Left lung (tissue), 14 donors: ENCODE data around the gene SKAP2. TPM values are rescaled to one million over a fixed set of nuclear protein-coding genes. Genes with fewer than 3 reads are reported as not detected.

Experiments used
- ATAC-seq: fragments of 200-7000 bp; cut with Tn5 transposase; one replicate; pipeline ENCODE4 v1.9.1; 2020; ENCODE audit warnings: moderate library complexity
- DNase-seq, 4 donors: peaks; one replicate each; pipeline ENCODE4 v3.0.0-alpha.2; 2013 to 2020
- H3K27ac ChIP-seq, 2 donors: fragments of 200-600 bp; sonication (generic) in 1 of 2; one replicate each; pipeline versions ENCODE4 v1.5.0 to v1.8.0; 2020 to 2021
- H3K27me3 ChIP-seq, 2 donors: fragments of 200-600 bp; sonication (generic) in 1 of 2; one replicate each; pipeline versions ENCODE4 v1.5.0 to v1.8.0; 2020 to 2021
- H3K36me3 ChIP-seq, 2 donors: fragments of 200-600 bp; sonication (generic) in 1 of 2; one replicate each; pipeline versions ENCODE4 v1.5.0 to v1.8.0; 2020 to 2021
- H3K4me1 ChIP-seq, 2 donors: fragments of 200-600 bp; one replicate each; pipeline ENCODE4 v1.8.0; 2021
- H3K4me3 ChIP-seq, 2 donors: fragments of 200-600 bp; sonication (generic) in 1 of 2; one replicate each; pipeline versions ENCODE4 v1.5.0 to v1.8.0; 2020 to 2021; ENCODE audit warnings: mild to moderate bottlenecking in 1 of 2
- H3K9me3 ChIP-seq, 2 donors: fragments of 200-600 bp; sonication (generic) in 1 of 2; one replicate each; pipeline versions ENCODE4 v1.5.0 to v1.8.0; 2020 to 2021
- intact Hi-C, 2 donors: fragments of 100-400 bp; cut with DNase I; formaldehyde crosslinking; loops; one replicate each; pipeline versions ENCODE4 v1.11.2 to v1.14.2; 2022
- long read RNA-seq, 12 donors: library from polyadenylated mRNA in 2 of 12; unstranded in 2 of 12; transcript quantifications; one replicate each; pipeline ENCODE4 v2.0.0 and lab custom pipeline, GENCODE V29; 2019 to 2026
- polyA plus RNA-seq, 6 donors: library from polyadenylated mRNA; unstranded; fragments of 120-200 nt; gene quantifications; one replicate each; pipeline ENCODE4 v1.2.1, GENCODE V29; 2013; ENCODE audit not compliant: insufficient read length in 6 of 6
- total RNA-seq, 2 donors: library from RNA; stranded (reverse); fragmentation: NEBNext Ultra II Directional; extraction: Animal tissue kit (Norgen Biotek cat#: 25700); gene quantifications; one replicate each; pipeline ENCODE4 v1.2.1, GENCODE V29; 2021
- TF ChIP-seq, protein P1 (sequence below), 2 donors: fragments of 200-600 bp; sonication (generic) in 1 of 2; IDR thresholded peaks; one replicate each; pipeline versions ENCODE4 v1.5.0 to v1.8.0; 2021; ENCODE audit warnings: antibody characterized with exemption in 2 of 2
- donor health status: DM: no; HTN: yes; CAD: no.
- donor health status: DM: no; HTN: no; CAD: no.

The SKAP2 gene, protein sequence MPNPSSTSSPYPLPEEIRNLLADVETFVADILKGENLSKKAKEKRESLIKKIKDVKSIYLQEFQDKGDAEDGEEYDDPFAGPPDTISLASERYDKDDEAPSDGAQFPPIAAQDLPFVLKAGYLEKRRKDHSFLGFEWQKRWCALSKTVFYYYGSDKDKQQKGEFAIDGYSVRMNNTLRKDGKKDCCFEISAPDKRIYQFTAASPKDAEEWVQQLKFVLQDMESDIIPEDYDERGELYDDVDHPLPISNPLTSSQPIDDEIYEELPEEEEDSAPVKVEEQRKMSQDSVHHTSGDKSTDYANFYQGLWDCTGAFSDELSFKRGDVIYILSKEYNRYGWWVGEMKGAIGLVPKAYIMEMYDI
- total RNA-seq (10 to 100 TPM; 48.9 to 61.0 TPM), polyA plus RNA-seq (10 to 100 TPM; 43.5 to 53.4 (median 45.3) TPM)
- long read RNA-seq, donor 1, transcript SKAP2-201 (13 exons, 3,998 nt) = major isoform, 13 of 44 reads
- long read RNA-seq, donor 1, partial matches to known transcripts = 31 of 44 reads
- long read RNA-seq, donor 1, other reads (novel, unspliced or antisense) = 0 of 44 reads
- long read RNA-seq, donor 2, partial matches to known transcripts = 10 of 13 reads
- long read RNA-seq, donor 2, other reads (novel, unspliced or antisense) = 0 of 13 reads
- long read RNA-seq, donor 3, partial matches to known transcripts = 8 of 12 reads
- long read RNA-seq, donor 3, other reads (novel, unspliced or antisense) = 0 of 12 reads
- long read RNA-seq, donor 4, transcript SKAP2-201 (13 exons, 3,998 nt) = major isoform, 19 of 23 reads
- long read RNA-seq, donor 4, partial matches to known transcripts = 2 of 23 reads
- long read RNA-seq, donor 4, other reads (novel, unspliced or antisense) = 2 of 23 reads
- long read RNA-seq, donor 5, transcript SKAP2-201 (13 exons, 3,998 nt) = major isoform, 10 of 10 reads
- long read RNA-seq, donor 5, partial matches to known transcripts = 0 of 10 reads
- long read RNA-seq, donor 5, other reads (novel, unspliced or antisense) = 0 of 10 reads
- long read RNA-seq, donor 6, transcript SKAP2-201 (13 exons, 3,998 nt) = major isoform, 6 of 6 reads
- long read RNA-seq, donor 6, partial matches to known transcripts = 0 of 6 reads
- long read RNA-seq, donor 6, other reads (novel, unspliced or antisense) = 0 of 6 reads
- long read RNA-seq, donor 7, partial matches to known transcripts = 0 of 3 reads
- long read RNA-seq, donor 7, other reads (novel, unspliced or antisense) = 0 of 3 reads
- long read RNA-seq, donor 8, transcript SKAP2-201 (13 exons, 3,998 nt) = major isoform, 6 of 20 reads
- long read RNA-seq, donor 8, partial matches to known transcripts = 12 of 20 reads
- long read RNA-seq, donor 8, other reads (novel, unspliced or antisense) = 0 of 20 reads
- long read RNA-seq, donor 9 = 0 reads
- long read RNA-seq, donor 10, transcript SKAP2-201 (13 exons, 3,998 nt) = major isoform, 9 of 12 reads
- long read RNA-seq, donor 10, partial matches to known transcripts = 0 of 12 reads
- long read RNA-seq, donor 10, other reads (novel, unspliced or antisense) = 3 of 12 reads
- long read RNA-seq, donor 11, transcript SKAP2-201 (13 exons, 3,998 nt) = major isoform, 18 of 27 reads
- long read RNA-seq, donor 11, partial matches to known transcripts = 9 of 27 reads
- long read RNA-seq, donor 11, other reads (novel, unspliced or antisense) = 0 of 27 reads
- long read RNA-seq, donor 12, transcript SKAP2-201 (13 exons, 3,998 nt) = major isoform, 5 of 36 reads
- long read RNA-seq, donor 12, partial matches to known transcripts = 31 of 36 reads
- long read RNA-seq, donor 12, other reads (novel, unspliced or antisense) = 0 of 36 reads

DNA sequence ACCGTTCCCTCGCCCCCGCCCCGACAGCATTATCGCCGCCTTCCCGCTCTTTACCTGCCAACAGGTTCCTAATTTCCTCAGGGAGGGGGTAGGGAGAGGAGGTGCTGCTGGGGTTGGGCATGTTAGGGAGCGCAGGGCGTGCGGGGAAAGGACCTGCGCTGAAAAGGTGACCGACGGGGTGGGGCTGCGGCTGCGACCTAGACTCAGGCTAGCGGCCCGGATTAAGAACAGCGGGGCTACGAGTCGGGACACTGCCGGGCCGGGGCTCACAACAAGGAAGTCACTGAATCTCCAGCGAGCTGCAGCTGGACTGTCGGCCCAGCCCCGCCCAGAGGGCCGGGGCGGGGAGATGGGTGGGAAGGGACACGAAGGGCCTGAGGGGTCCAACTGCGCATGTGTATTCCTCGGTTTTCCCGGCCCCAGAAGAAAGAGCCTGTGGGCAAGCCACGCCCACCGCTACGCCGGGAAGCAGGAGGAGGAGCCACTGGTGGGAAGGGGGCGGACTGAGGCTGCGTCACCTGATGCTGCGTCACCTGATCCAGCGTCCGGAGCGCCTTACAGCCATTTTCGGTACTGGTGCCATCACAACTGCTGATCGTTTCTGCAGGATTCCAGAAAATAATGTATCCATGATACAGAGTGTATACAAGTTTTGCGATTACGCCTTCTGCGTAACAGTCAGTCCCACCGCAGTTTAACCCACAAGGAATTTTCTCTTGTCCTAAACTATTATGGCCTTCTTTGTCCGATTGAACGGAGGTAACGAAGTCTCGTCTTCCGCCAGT is at the start of gene SKAP2:
SKAP2 (minus strand) TSS at position 282 of the 785 bp plus-strand sequence; CDS start at position 121, 161 bp downstream.
- H3K4me3 ChIP-seq = peak within 1 kb of the TSS; percentile 71 to 74
- ATAC-seq = peak; percentile 99
- no peaks in the 10 kb centered on the region for H3K27me3 ChIP-seq
- H3K4me1 ChIP-seq = peaks cover 14 to 39% of the 10 kb centered on the region in 2 donors
- no peaks in the 10 kb centered on the region for H3K9me3 ChIP-seq
- TF ChIP-seq, protein P1, sequence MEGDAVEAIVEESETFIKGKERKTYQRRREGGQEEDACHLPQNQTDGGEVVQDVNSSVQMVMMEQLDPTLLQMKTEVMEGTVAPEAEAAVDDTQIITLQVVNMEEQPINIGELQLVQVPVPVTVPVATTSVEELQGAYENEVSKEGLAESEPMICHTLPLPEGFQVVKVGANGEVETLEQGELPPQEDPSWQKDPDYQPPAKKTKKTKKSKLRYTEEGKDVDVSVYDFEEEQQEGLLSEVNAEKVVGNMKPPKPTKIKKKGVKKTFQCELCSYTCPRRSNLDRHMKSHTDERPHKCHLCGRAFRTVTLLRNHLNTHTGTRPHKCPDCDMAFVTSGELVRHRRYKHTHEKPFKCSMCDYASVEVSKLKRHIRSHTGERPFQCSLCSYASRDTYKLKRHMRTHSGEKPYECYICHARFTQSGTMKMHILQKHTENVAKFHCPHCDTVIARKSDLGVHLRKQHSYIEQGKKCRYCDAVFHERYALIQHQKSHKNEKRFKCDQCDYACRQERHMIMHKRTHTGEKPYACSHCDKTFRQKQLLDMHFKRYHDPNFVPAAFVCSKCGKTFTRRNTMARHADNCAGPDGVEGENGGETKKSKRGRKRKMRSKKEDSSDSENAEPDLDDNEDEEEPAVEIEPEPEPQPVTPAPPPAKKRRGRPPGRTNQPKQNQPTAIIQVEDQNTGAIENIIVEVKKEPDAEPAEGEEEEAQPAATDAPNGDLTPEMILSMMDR (IDR thresholded peaks at IDR 0.05) = no peak
- H3K36me3 ChIP-seq = no peaks in the 10 kb centered on the region
- peak; percentile 99 to 100 (median 100) for DNase-seq
- intact Hi-C loops = no loop called here
- H3K27ac ChIP-seq = peak within 1 kb of the TSS; percentile 97 to 99

DNA sequence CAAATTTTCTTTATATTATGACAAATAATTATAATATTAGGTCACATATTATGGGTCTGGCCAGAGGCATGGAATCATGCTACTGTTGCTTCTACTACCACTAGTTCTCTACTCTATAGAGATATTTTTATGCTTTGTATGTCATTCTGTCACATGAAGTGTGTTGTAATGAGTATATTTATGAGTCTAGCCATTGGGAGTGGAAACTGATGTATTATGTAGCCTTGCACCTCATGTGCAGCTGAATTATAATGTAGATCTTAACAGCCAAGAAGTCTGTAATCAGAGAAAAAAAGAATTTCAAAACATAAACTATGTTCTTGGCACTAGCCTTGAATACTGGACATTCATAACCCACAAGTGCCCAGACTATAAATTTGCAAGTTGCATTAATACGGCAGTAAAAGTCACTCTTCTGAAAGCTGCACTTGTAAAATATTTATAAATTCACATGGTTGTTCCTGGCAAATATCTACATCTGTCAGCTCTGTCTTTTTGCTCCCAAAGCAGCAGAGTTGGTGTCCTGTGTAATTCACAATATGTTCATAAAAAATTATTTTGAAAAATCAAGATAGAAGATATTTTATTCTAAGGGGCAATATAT is 48.6 kb upstream of the SKAP2 start:
- H3K36me3 ChIP-seq = no peaks in the 10 kb centered on the region
- intact Hi-C loops = no loop called here
- H3K4me1 ChIP-seq = peaks cover 0 to 8% of the 10 kb centered on the region in 2 donors
- H3K27ac ChIP-seq = peak overlapping the region in 1 of 2 donors; percentile 67
- H3K9me3 ChIP-seq = no peaks in the 10 kb centered on the region
- DNase-seq (peak in 2 of 4 donors; percentile 68 to 71), ATAC-seq (no peak)
- H3K4me3 ChIP-seq = no peak overlapping the region
- no peaks in the 10 kb centered on the region for H3K27me3 ChIP-seq
- TF ChIP-seq, protein P1 (IDR thresholded peaks at IDR 0.05) = no peak

DNA sequence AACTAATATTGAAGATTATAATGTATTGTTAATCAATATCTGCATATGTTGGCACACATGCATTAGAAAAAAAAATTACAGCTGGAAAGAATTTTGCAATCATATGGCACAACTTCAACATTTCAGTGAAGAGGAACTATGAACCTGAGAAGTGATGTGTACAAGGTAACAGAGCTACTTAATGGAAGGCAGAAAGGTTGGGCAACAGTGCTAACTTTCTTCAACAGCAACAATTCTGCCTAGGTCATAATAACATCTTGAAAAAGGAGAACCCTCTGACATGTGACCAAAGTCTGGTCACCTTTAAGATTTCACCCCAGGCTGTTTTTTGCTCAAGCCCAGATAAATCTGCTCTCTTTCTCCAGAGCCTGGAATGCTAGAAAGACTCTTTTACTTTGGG is 47.9 kb upstream of the SKAP2 start:
- TF ChIP-seq, protein P1 (IDR thresholded peaks at IDR 0.05) = no peak
- no peaks in the 10 kb centered on the region for H3K36me3 ChIP-seq
- H3K4me1 ChIP-seq = peaks cover 0 to 8% of the 10 kb centered on the region in 2 donors
- peak overlapping the region in 1 of 2 donors; percentile 67 for H3K27ac ChIP-seq
- intact Hi-C loops = no loop called here
- DNase-seq = no peak
- H3K4me3 ChIP-seq = no peak overlapping the region
- peak; percentile 55 for ATAC-seq
- no peaks in the 10 kb centered on the region for H3K27me3 ChIP-seq
- no peaks in the 10 kb centered on the region for H3K9me3 ChIP-seq
